ENCODE measurements around the gene MRPS16. TPM values are rescaled to one million over a fixed set of nuclear protein-coding genes. Genes with fewer than 3 reads are reported as not detected.

MRPS16 gene
- total and polyA plus RNA-seq, 9 of the 15 experiments (the other 6 are each of a cell fraction or from before 2014, with no cell fraction given) = 65.0 to 239 (median 146) TPM

- intact Hi-C loops (cut with micrococcal nuclease) (loop anchor here (5.0 kb wide), 6 partner anchors 120 to 395 kb away; partner anchors contain the start of genes ANXA7, MYOZ1, P4HA1 and PPP3CB), in situ Hi-C loops (cut with MboI) (no loop called here)
- Histone ChIP-seq H3K27ac (ENCODE audit: extremely low read depth, low read depth, low read length) (peak overlapping the region; percentile 95), H3K27me3 (ENCODE audit: control insufficient read depth in 2 of 2, insufficient read depth in 2 of 2, low read length in 2 of 2) (no peaks in the 10 kb centered on the region), H3K79me2 (ENCODE audit: control insufficient read depth, insufficient read depth, low read length) (peaks cover 89% of the 10 kb centered on the region), H3K4me1 (replicated peaks in 1 of 2; ENCODE audit: control insufficient read depth in 2 of 2, insufficient read depth in 2 of 2, low read length in 2 of 2) (peaks cover 7 to 40% of the 10 kb centered on the region in 2 experiments), H3K4me3 (peak overlapping the region; percentile 65), H3K4me2 (ENCODE audit: insufficient read depth, low read length) (peak overlapping the region; percentile 91), H3K36me3 (ENCODE audit: control insufficient read depth, insufficient read depth, low read length) (peaks cover 63% of the 10 kb centered on the region), H3K9me3 (replicated peaks; ENCODE audit: control insufficient read depth, insufficient read depth, low read depth, low read length) (no peaks in the 10 kb centered on the region), H3K9ac (ENCODE audit: insufficient read depth in 1 of 2, low read depth in 2 of 2, low read length in 2 of 2) (peak overlapping the region; percentile 94 to 95), H4K20me1 (replicated peaks; ENCODE audit: control insufficient read depth, insufficient read depth, low read length) (0 out of 2 replicates have a peak, but pooled peaks cover 5% of the 10 kb centered on the region), H3K9me1 (ENCODE audit: control insufficient read depth, insufficient read depth, low read length) (no peaks in the 10 kb centered on the region), H2AFZ (ENCODE audit: low read depth, low read length) (peak overlapping the region; percentile 91)
- TSS peak; percentile 94 for BruUV-seq (replicated peaks)
- 3% methylated on average over 4 of the region's 4 CpGs for WGBS (ENCODE audit: insufficient coverage, low coverage, missing lambda C conversion rate)
- CTCF ChIA-PET (ENCODE audit: low intra/inter-chr PET ratio) = no interaction called here
- POLR2A ChIA-PET = interaction anchor here (0.6 to 5.4 kb wide), 22 partner anchors 9 to 974 kb away, joined by 3 to 66 read pairs (median 4); partner anchors contain the start of genes ANXA7, DDIT4, P4HA1 and PPP3CB
- peak in 2 of 4 experiments; percentile 28 to 55 for DNase-seq (ENCODE audit: extremely low read depth in 1 of 4, low spot score in 3 of 4)
- no peak for FAIRE-seq
- no peak for ATAC-seq
- peak; percentile 6 for TF ChIP-seq DACH1 (IDR thresholded peaks at IDR 0.05; ENCODE audit: partially characterized antibody)
- TF ChIP-seq MNT (conservative IDR thresholded peaks at IDR 0.05) = 0 out of 4 replicates have a peak, but pooled peaks of 1 of the 2 experiments have one; percentile 13
- no peak for TF ChIP-seq ZBTB7A (IDR thresholded peaks at IDR 0.05; ENCODE audit: borderline replicate concordance, control insufficient read depth, low read depth, low read length)
- peak; percentile 58; the same call in 1 of the 2 replicates for TF ChIP-seq ZC3H8 (IDR thresholded peaks at IDR 0.05)
- no peak for TF ChIP-seq CHD7 (IDR thresholded peaks at IDR 0.05; ENCODE audit: low read depth, low read length)
- 0 out of 2 replicates have a peak, but pooled peaks have one; percentile 31 for TF ChIP-seq DPF2 (IDR thresholded peaks at IDR 0.05)
- TF ChIP-seq NCOA1 (IDR thresholded peaks at IDR 0.05; ENCODE audit: low read depth) = 0 out of 2 replicates have a peak, but pooled peaks have one; percentile 9
- no peak for TF ChIP-seq RBBP5 (IDR thresholded peaks at IDR 0.05; ENCODE audit: borderline replicate concordance, insufficient read depth, low read length, poor library complexity, severe bottlenecking)
Measured at GRCh38 chr10:73247509-73248258, 4.8 kb downstream of the MRPS16 start.
